HG02870 (cell line): ENCODE data around the gene TTLL8.

Experiments used
- ATAC-seq: cut with Tn5 transposase; IDR thresholded peaks from one replicate; pipeline ENCODE4 v1.9.1; 2021; ENCODE audit warnings: mild to moderate bottlenecking, moderate library complexity; ENCODE audit not compliant: unreplicated experiment

Gene TTLL8

GRCh38 chr22:50008151-50009040 lies 49.7 kb downstream of the TTLL8 start:
- no peak for ATAC-seq

DNA sequence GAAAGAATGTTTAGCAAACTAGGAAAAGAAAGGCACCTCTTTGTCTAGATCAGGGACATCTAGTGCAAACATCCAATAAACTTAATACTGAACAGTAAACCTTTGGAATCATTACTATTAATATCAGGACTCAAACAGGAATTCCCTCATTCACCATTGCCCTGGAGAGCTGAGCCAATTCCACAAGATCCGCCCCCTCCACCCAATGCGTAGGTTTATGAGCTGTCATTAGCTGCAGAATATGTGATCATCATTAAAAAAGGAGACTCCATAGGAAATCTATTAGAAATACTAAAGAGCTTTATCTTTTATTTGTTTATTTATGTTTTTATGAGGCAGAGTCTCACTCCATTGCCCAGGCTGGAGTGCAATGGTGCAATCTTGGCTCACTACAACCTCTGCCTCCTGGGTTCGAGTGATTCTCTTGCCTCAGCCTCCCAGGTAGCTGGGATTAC lies 51.0 kb downstream of the TTLL8 start:
- ATAC-seq: no peak

DNA sequence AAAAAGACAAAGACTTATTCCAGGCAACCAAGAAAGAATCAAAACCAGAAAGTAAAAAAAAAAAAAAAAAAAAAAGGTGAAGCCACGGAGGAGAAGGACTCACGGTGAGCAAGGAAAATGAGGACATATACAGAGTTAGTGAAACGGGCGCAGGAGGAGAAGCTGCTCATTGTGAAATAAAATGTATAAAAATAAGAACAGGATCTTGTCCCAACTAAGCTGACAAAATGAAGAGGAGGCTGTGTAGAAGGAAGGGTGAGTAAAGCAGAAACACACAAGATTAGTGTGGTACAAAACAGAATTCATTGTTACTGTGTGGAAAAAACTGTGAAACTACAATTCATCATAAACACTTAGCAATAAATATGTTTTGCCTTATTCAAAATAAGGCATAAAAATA lies 53.2 kb downstream of the TTLL8 start:
- no peak for ATAC-seq

GRCh38 chr22:50002791-50003190 lies 55.3 kb downstream of the TTLL8 start:
- ATAC-seq: no peak

DNA sequence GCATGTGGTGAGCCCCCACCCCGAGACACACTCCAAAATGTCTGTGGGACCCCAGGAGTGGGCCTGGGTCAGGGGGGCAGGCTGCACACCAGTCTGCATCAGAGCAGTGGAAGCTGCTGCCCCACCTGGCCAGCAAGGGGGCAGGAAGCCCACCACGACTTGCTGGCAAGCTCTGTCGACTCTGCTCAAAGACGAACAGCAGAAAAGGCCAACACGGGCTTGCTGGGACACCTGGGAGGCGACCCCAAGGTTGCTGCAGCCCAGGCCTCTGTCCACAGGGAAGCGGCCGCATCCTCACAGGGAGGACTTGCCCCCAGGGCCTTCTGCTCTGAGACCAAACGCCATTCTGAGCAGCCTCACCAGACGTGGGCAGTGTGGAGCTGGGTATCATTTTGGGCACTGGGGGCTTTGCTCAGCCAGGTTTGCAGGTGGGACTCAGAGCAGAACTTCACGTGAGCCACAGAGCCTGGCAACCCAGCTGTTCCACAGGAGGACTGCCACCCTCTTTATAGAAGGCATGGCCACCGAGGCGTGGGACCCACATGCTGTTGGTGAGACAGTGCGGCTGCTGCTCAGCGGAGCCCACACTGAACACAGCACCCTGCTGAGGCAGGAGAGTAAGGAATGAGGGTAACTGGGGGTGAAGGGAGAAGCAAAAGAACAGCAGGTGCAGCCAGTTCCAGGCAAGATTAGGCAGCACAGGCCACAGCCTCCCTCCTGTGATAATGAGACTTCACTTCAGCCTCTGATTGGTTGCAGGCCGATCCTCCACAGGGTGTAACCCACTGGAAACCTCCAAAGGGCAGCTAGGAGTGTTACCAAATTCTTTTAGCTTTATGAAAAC lies 56.5 kb downstream of the TTLL8 start:
- no peak for ATAC-seq

- no peak for ATAC-seq
Measured at GRCh38 chr22:50000587-50001387, 57.3 kb downstream of the TTLL8 start.

- no peak for ATAC-seq
Measured at GRCh38 chr22:49999946-50000586, 58.0 kb downstream of the TTLL8 start.

GRCh38 chr22:49999063-49999945 lies 58.8 kb downstream of the TTLL8 start:
- ATAC-seq: no peak

DNA sequence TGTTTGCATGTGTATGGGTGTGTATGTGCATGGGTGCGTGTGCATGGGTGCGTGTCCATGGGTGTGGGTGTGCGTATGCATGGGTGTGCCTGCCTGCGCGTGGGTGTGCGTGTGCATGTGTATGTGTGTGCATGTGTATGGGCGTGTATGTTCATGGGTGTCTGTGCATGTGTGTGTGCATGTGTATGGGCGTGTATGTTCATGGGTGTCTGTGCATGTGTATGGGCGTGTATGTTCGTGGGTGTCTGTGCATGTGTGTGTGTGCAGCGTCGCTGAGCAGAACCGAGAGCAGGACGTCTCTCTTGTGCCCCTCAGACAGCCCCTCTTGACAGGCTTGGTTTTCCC lies 59.4 kb downstream of the TTLL8 start:
- no peak for ATAC-seq

GRCh38 chr22:49997932-49998717 lies 60.0 kb downstream of the TTLL8 start:
- ATAC-seq: no peak

GRCh38 chr22:49997251-49997599 lies 60.9 kb downstream of the TTLL8 start:
- no peak for ATAC-seq

GRCh38 chr22:49996518-49997250 lies 61.4 kb downstream of the TTLL8 start:
- ATAC-seq: no peak

DNA sequence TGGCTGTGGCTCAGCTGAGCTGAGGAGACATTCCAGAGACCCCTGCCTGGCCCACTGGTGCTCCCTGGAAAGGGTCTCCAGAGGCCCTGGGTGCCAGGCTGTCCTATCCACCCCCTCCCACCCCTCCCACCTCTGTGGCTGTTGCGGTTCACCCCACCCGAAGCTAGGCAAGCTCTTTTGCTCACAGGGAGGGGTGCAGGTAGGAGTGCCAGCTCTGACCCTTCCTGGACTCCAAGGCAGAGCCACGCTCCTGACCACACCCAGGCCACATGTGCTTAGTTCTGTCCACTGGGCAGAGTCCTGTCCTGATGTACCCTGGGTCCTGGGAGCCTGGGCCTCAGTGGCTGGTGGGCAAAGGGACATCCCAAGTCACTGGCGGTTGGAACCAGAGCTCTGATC lies 62.0 kb downstream of the TTLL8 start:
- ATAC-seq: no peak

- ATAC-seq: no peak
Measured at GRCh38 chr22:49995361-49996118, 62.6 kb downstream of the TTLL8 start.

DNA sequence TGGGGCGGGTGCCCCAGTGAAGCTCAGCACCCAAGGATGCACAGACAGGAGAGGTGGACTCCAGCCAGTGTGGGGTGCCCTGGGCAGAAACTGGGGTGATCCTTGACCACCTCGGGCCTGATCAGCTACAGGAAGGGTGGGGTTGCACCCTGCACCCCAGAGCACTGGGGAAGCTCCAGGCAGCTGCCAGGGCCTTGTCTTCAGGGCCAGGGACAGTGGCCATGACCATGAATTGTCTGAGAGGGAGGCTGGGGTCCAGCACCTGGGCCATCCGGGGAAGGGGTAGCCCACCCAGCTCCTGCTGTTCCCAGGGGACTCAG lies 63.1 kb downstream of the TTLL8 start:
- no peak for ATAC-seq

DNA sequence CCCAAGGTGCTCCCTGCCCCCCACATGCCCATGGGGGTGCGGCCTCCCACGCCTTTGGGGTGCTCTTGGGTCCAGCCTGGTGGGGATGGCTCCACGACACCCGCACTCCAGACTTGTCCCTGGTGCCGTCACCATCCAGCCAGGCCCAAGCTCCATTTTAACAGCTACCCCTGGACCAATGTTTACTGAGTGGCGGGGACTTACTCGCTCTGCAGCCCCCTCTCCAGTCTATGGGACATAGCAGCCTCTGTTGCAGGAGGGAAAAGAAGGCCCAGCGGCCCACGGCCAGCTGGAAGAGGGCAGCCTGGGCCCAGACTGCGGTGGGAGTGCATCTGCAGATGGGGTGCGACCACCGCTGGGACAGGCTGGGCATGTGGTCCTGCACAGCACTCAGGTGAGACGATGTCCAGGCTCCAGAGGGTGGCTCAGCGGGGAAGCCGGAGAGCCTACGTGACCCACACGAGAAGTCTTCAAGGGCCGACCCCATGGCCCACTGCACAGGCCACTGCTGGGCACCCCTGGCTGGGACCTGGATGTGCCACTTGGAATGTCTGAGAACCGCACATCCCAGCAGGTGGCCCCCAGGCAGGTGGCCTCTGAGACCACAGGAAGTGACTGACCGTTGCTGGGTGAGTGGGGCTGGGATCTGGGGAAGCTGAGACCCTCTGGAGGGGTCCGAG lies 63.6 kb downstream of the TTLL8 start:
- no peak for ATAC-seq

GRCh38 chr22:49993649-49994360 lies 64.3 kb downstream of the TTLL8 start:
- ATAC-seq: no peak
